Measurements from ENCODE around the gene PCDHGC4.

The PCDHGC4 gene

DNA sequence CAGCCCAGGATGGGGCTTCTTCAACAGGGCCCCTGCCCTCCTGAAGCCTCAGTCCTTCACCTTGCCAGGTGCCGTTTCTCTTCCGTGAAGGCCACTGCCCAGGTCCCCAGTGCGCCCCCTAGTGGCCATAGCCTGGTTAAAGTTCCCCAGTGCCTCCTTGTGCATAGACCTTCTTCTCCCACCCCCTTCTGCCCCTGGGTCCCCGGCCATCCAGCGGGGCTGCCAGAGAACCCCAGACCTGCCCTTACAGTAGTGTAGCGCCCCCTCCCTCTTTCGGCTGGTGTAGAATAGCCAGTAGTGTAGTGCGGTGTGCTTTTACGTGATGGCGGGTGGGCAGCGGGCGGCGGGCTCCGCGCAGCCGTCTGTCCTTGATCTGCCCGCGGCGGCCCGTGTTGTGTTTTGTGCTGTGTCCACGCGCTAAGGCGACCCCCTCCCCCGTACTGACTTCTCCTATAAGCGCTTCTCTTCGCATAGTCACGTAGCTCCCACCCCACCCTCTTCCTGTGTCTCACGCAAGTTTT is 27.6 kb downstream of the PCDHGC4 start:
- DNase-seq (ENCODE audit: low spot score), result peak; percentile 76

- peak; percentile 56 for DNase-seq (ENCODE audit: low spot score)
Observed at GRCh38 chr5:141512911-141513626, 28.2 kb downstream of the PCDHGC4 start.

- peak; percentile 88 for DNase-seq (ENCODE audit: low spot score)
Observed at GRCh38 chr5:141513627-141514329, 28.9 kb downstream of the PCDHGC4 start.

GRCh38 chr5:141514330-141515133 is 29.7 kb downstream of the PCDHGC4 start:
- DNase-seq (ENCODE audit: low spot score), result no peak

DNA sequence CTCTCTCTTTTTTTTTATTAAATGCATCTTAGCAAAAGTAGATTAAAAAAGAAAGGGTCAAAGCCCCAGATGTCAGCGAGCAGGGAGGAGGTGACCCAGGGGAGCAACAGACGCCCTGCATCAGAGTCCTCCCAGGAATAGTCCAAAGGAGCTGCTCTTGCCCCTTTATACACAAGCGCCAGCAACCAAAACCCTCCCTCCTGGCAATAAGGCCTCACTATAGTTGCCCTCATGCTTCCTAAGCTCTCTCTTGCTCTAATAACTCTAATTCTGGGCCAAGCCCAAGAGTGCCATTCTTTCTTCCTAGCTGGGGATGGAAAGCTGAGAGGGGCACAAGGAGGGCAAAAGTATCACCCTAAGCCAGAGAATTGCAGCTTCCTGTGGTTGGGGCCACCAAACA is 30.3 kb downstream of the PCDHGC4 start:
- DNase-seq (ENCODE audit: low spot score), result no peak

DNA sequence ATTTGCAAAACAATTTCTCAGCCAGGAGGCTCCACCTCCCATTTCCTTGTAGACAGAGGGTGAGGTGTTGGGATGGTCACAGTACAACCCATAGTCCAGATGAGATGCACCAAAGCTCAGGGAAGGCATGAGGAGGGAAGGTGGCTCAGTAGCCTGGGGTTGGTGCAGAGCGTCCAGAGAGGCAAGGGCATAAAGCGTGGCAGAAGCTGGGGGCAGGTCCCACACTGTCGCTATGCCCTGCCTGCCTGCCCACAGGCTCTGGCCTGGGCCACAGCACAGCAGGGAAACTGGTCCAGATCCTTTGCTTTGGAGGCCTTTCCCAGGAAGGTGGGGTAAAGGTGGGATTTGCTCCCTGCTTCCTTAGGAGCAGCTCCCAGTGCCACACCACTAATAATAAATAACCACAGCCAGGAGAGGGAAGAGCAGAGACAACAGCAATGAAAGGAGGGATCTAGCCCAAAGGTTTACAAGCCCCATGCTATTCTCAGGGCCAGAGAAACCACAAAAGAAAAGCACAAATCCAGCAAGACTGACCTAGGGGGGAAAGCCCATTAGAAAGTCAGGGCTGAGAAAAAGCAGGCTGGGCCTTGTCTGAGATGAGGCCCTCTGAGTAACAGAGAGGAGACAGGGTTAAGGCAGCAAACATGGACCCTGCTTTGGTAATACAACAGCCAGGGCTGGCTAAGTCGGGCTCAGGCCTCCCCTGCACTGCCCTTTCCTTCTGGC is 31.3 kb downstream of the PCDHGC4 start:
- DNase-seq (ENCODE audit: low spot score), result no peak

- DNase-seq (ENCODE audit: low spot score), result no peak
Observed at GRCh38 chr5:141516672-141517025, 31.8 kb downstream of the PCDHGC4 start.

- no peak for DNase-seq (ENCODE audit: low spot score)
Observed at GRCh38 chr5:141517312-141517711, 32.5 kb downstream of the PCDHGC4 start.

GRCh38 chr5:141517880-141518617 is 33.2 kb downstream of the PCDHGC4 start:
- DNase-seq (ENCODE audit: low spot score), result no peak

- DNase-seq (ENCODE audit: low spot score), result no peak
Observed at GRCh38 chr5:141518618-141519015, 33.8 kb downstream of the PCDHGC4 start.

- DNase-seq (ENCODE audit: low spot score), result no peak
Observed at GRCh38 chr5:141519605-141520565, 35.1 kb downstream of the PCDHGC4 start.

- DNase-seq (ENCODE audit: low spot score), result peak; percentile 91
Observed at GRCh38 chr5:141521244-141521781, 36.5 kb downstream of the PCDHGC4 start.

DNA sequence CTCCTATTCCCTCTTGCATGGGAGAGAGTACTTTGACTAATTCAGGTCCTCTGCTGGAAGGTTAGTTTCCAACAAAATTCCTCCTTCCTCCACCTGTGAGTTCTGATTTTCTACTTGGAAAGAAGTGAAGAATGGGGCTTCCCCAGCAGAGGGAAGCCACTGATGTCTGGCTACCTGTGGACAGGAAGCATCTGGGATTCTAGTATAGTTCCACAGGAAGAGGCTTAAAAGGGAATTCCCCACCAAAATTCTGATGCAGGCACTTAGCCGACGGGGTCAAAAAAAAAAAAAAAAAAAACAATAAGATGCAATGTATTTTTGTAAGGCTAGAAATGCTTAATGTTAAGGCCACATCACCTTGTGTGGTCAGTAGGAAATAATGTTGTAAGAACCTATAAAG is 37.5 kb downstream of the PCDHGC4 start:
- no peak for DNase-seq (ENCODE audit: low spot score)

- DNase-seq (ENCODE audit: low spot score), result no peak
Observed at GRCh38 chr5:141523991-141524390, 39.2 kb downstream of the PCDHGC4 start.

DNA sequence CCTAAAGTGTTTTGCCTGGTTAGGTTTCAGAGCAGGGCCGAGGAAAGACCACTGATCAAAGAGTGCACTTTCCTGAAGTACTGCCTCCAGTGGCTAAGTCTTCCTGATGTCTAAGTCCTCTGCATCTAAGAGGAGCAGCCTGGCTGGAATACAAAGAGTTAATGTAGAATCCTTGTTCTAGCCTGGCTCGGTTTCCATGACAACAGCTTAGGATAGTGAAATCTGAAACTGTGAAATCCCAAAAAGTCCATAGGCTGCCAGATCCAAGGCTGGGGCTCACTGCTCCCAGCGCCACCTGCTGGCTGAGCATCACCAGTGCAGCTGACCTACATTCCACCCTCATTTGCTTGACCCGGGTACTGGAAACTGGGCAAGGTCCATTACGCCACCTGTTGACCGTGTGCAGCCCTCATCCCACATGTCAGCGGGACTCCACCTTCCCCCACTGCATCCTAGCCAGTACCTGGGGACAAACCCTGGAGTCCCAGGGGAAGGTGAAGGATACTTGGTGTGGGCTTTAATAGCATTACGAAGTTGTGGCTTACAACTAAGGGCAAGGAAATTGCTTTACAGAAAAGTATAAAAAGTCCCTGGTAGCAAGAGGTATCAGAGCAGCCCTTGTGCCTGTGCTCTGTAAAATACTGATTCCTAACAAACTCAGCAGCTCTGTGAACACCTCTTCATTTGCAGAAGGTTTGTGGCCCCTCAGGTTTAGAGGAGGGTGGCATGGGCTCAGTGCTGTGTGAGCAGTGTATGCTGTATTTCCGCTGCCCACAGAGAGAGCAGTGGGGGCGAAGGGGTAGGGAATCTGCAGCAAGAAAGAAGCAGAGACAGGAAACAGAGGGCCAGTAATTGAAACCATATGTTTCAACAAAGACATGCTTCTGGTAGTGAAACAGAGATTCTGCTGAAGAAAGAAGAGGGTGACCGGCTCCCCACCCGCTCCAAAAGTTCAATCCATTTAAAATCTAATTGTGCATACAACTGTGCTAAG is 40.1 kb downstream of the PCDHGC4 start:
- DNase-seq (ENCODE audit: low spot score), result peak; percentile 94

GRCh38 chr5:141525653-141526052 is 40.8 kb downstream of the PCDHGC4 start:
- DNase-seq (ENCODE audit: low spot score), result no peak

- no peak for DNase-seq (ENCODE audit: low spot score)
Observed at GRCh38 chr5:141527426-141527825, 42.6 kb downstream of the PCDHGC4 start.

- no peak for DNase-seq (ENCODE audit: low spot score)
Observed at GRCh38 chr5:141528291-141528984, 43.6 kb downstream of the PCDHGC4 start.
